ENCODE results near the gene RNF227. TPM values are rescaled to one million over a fixed set of nuclear protein-coding genes. Genes with fewer than 3 reads are reported as not detected.

Gene RNF227
- 1.00 to 3.4 TPM (median 1.4 TPM) in 5 replicates for total RNA-seq (2022; extraction: Qiagen RNA extraction)

GRCh38 chr17:7915611-7916384, at the start of gene RNF227:
RNF227 (minus strand) TSS chr17:7916289; CDS start chr17:7916195, 94 bp downstream.

GRCh38 chr17:7931709-7932482, 15.8 kb upstream of the RNF227 start, which contains the start of the genes CNTROB and TRAPPC1:
CNTROB (plus strand) TSS chr17:7932206; CDS start chr17:7933080, 874 bp downstream.
TRAPPC1 (minus strand) TSS chr17:7931946; CDS start chr17:7931829, 117 bp downstream.

GRCh38 chr17:7929158-7930023, 13.3 kb upstream of the RNF227 start, which contains the start of gene KCNAB3:
KCNAB3 (minus strand) TSS chr17:7929856; CDS start chr17:7929435, 421 bp downstream.

GRCh38 chr17:7888184-7888920, 27.7 kb downstream of the RNF227 start, which contains the start of gene CHD3:
CHD3 (plus strand) TSS chr17:7888789; CDS start chr17:7889001, 212 bp downstream.

Other genes starting within 250 kb of the RNF227 start
- gene TP53, start 228.8 kb downstream of the RNF227 start, total RNA-seq (2022; extraction: Qiagen RNA extraction): 42.4 to 47.4 TPM (median 42.4 TPM) in 5 replicates
- gene WRAP53, start 227.8 kb downstream of the RNF227 start, total RNA-seq (2022; extraction: Qiagen RNA extraction): 33.5 to 44.7 TPM (median 38.0 TPM) in 5 replicates
- 1.1 to 1.4 TPM (median 1.3 TPM) in 5 replicates for gene EFNB3, start 211.1 kb downstream of the RNF227 start, total RNA-seq (2022; extraction: Qiagen RNA extraction)
- 0.01 to 0.08 TPM (median 0.02 TPM) in 5 replicates for gene DNAH2, start 198.5 kb downstream of the RNF227 start, total RNA-seq (2022; extraction: Qiagen RNA extraction)
- gene KDM6B, start 82.1 kb downstream of the RNF227 start, total RNA-seq (2022; extraction: Qiagen RNA extraction): 9.9 to 18.2 TPM (median 14.1 TPM) in 5 replicates
- 0.51 to 1.5 TPM (median 0.66 TPM) in 5 replicates for gene TMEM88, start 61.2 kb downstream of the RNF227 start, total RNA-seq (2022; extraction: Qiagen RNA extraction)
- 139 to 244 TPM (median 211 TPM) in 5 replicates for gene NAA38, start 58.7 kb downstream of the RNF227 start, total RNA-seq (2022; extraction: Qiagen RNA extraction)
- 18.7 to 23.0 TPM (median 19.4 TPM) in 5 replicates for gene CYB5D1, start 58.3 kb downstream of the RNF227 start, total RNA-seq (2022; extraction: Qiagen RNA extraction)
- 53.0 to 71.6 TPM (median 60.6 TPM) in 5 replicates for gene CHD3, start 27.5 kb downstream of the RNF227 start, total RNA-seq (2022; extraction: Qiagen RNA extraction)
- 1.9 to 2.9 TPM (median 2.7 TPM) in 5 replicates for gene KCNAB3, start 13.6 kb upstream of the RNF227 start, total RNA-seq (2022; extraction: Qiagen RNA extraction)
- gene TRAPPC1, start 15.7 kb upstream of the RNF227 start, total RNA-seq (2022; extraction: Qiagen RNA extraction): 302 to 325 TPM (median 321 TPM) in 5 replicates
- gene CNTROB, start 15.9 kb upstream of the RNF227 start, total RNA-seq (2022; extraction: Qiagen RNA extraction): 38.2 to 41.1 TPM (median 40.0 TPM) in 5 replicates
- 0.28 to 0.52 TPM (median 0.36 TPM) in 4 of 5 replicates, not detected in the other for gene GUCY2D, start 86.3 kb upstream of the RNF227 start, total RNA-seq (2022; extraction: Qiagen RNA extraction)
- gene ALOX15B, start 122.8 kb upstream of the RNF227 start, total RNA-seq (2022; extraction: Qiagen RNA extraction): 0.21 to 0.48 TPM (median 0.31 TPM) in 5 replicates
- 1.2 to 1.6 TPM (median 1.4 TPM) in 5 replicates for gene ALOX12B, start 171.4 kb upstream of the RNF227 start, total RNA-seq (2022; extraction: Qiagen RNA extraction)
- gene ALOXE3, start 202.2 kb upstream of the RNF227 start, total RNA-seq (2022; extraction: Qiagen RNA extraction): 6.3 to 10.0 TPM (median 6.4 TPM) in 5 replicates
- 1.6 to 5.3 TPM (median 4.8 TPM) in 5 replicates for gene HES7, start 207.8 kb upstream of the RNF227 start, total RNA-seq (2022; extraction: Qiagen RNA extraction)
- gene PER1, start 236.1 kb upstream of the RNF227 start, total RNA-seq (2022; extraction: Qiagen RNA extraction): 49.3 to 55.5 TPM (median 53.3 TPM) in 5 replicates
- 23.5 to 31.4 TPM (median 28.1 TPM) in 5 replicates for gene VAMP2, start 246.7 kb upstream of the RNF227 start, total RNA-seq (2022; extraction: Qiagen RNA extraction)